Activated B cell treated with CpG ODN at 0.5 μM for 24 hours (primary cell): ENCODE data around the gene LRAT. TPM values are rescaled to one million over a fixed set of nuclear protein-coding genes. Genes with fewer than 3 reads are reported as not detected.

Source experiments
- ATAC-seq: fragments of 200-7000 bp; cut with Tn5 transposase; one replicate; pipeline ENCODE4 v1.10.0; 2021; ENCODE audit warnings: low read depth, mild to moderate bottlenecking, moderate library complexity
- CTCF ChIA-PET: fragments of 350-600 bp; sonication (Branson Sonifier 250); formaldehyde crosslinking; loops from one replicate; lab custom pipeline; 2021; ENCODE audit warnings: antibody characterized with exemption; lab: Charles Lee
- POLR2A ChIA-PET: fragments of 350-600 bp; sonication (Branson Sonifier 250); formaldehyde crosslinking; loops from one replicate; lab custom pipeline; 2021; ENCODE audit warnings: antibody characterized with exemption; lab: Charles Lee
- DNase-seq: peaks from one replicate; pipeline ENCODE4 v3.0.0; 2022
- H3K27ac Mint-ChIP-seq: one replicate; pipeline ENCODE4 v1.8.0; 2020; ENCODE audit warnings: mixed read lengths
- H3K27me3 Mint-ChIP-seq: one replicate; pipeline ENCODE4 v1.8.0; 2021; ENCODE audit warnings: mixed read lengths
- H3K36me3 Mint-ChIP-seq: one replicate; pipeline ENCODE4 v1.8.0; 2021; ENCODE audit warnings: low read depth, mixed read lengths
- H3K4me1 Mint-ChIP-seq: one replicate; pipeline ENCODE4 v1.8.0; 2021; ENCODE audit warnings: mixed read lengths
- H3K4me3 Mint-ChIP-seq: one replicate; pipeline ENCODE4 v1.8.0; 2020; ENCODE audit warnings: mild to moderate bottlenecking, mixed read lengths
- H3K9me3 Mint-ChIP-seq: one replicate; pipeline ENCODE4 v1.8.0; 2020; ENCODE audit warnings: mixed read lengths
- intact Hi-C: fragments of 100-400 bp; cut with micrococcal nuclease; formaldehyde crosslinking; loops from one replicate; pipeline ENCODE4 v1.15.1; 2024
- total RNA-seq: library from RNA; stranded (reverse); gene quantifications from 2 replicates; pipeline ENCODE4 v1.2.3, GENCODE V29; 2022
- TF ChIP-seq, protein P1 (sequence below): fragments of 200-600 bp; IDR thresholded peaks from one replicate; pipeline ENCODE4 v1.8.0; 2022; ENCODE audit warnings: antibody characterized with exemption, mild to moderate bottlenecking

The LRAT gene
- total RNA-seq, 1 donor from 2014 or later: not detected

DNA sequence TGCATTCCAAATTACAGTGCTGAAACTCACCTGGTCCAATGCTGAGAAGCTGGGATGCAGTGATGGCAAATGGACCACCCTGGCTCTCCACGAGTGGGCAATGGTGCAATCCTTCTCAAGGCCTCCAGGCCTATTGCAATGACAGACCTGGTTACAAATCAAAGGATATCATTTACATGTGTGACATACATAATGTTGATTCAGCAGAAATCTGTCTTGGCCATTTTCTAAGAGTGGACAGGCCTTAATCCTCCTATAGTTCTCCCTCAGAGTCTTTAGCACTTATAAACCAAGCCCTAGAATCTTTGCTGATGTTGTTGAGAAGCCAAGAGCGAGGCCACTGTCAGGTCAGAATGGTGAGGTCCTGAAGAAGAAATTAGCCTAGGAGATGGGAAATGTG, 17.1 kb downstream of the LRAT start:
- ChIA-PET POLR2A (no interaction called here), CTCF (no interaction called here)
- ATAC-seq (no peak), DNase-seq (no peak)
- H3K4me1 Mint-ChIP-seq: no peaks in the 10 kb centered on the region
- TF ChIP-seq, protein P1, sequence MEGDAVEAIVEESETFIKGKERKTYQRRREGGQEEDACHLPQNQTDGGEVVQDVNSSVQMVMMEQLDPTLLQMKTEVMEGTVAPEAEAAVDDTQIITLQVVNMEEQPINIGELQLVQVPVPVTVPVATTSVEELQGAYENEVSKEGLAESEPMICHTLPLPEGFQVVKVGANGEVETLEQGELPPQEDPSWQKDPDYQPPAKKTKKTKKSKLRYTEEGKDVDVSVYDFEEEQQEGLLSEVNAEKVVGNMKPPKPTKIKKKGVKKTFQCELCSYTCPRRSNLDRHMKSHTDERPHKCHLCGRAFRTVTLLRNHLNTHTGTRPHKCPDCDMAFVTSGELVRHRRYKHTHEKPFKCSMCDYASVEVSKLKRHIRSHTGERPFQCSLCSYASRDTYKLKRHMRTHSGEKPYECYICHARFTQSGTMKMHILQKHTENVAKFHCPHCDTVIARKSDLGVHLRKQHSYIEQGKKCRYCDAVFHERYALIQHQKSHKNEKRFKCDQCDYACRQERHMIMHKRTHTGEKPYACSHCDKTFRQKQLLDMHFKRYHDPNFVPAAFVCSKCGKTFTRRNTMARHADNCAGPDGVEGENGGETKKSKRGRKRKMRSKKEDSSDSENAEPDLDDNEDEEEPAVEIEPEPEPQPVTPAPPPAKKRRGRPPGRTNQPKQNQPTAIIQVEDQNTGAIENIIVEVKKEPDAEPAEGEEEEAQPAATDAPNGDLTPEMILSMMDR: no peak
- H3K9me3 Mint-ChIP-seq: no peaks in the 10 kb centered on the region
- intact Hi-C loops: no loop called here
- H3K27me3 Mint-ChIP-seq: peaks cover 3% of the 10 kb centered on the region
- H3K36me3 Mint-ChIP-seq: no peaks in the 10 kb centered on the region
- H3K4me3 Mint-ChIP-seq: no peak overlapping the region
- H3K27ac Mint-ChIP-seq: no peak overlapping the region

DNA sequence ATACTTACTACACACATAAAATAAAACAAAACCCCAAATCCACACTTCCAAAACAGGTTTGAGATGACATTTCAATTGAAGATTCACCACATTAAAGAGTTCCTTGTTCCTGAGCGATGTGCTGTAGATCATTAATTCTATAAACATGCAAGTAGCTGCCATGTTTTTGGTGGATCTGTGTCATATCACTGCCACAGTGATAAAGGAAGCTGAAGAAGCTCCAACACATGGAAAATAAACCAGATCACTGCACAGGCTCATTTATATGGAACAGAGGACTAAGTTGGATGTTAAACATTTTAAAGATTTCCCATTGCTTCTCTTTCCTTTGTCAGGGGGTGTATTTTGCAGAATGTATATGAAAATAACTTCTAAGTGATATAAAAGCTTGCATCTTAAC, 34.5 kb downstream of the LRAT start:
- no peaks in the 10 kb centered on the region for H3K36me3 Mint-ChIP-seq
- CTCF ChIA-PET: no interaction called here
- no peaks in the 10 kb centered on the region for H3K9me3 Mint-ChIP-seq
- no peak overlapping the region for H3K27ac Mint-ChIP-seq
- TF ChIP-seq, protein P1: no peak
- no peak overlapping the region for H3K4me3 Mint-ChIP-seq
- DNase-seq (no peak), ATAC-seq (no peak)
- POLR2A ChIA-PET: no interaction called here
- H3K4me1 Mint-ChIP-seq: no peaks in the 10 kb centered on the region
- peaks cover 9% of the 10 kb centered on the region for H3K27me3 Mint-ChIP-seq
- intact Hi-C loops: loop anchor here (5.0 kb wide), 1 partner anchor 216 kb away; the partner anchor contains the start of gene FGB

DNA sequence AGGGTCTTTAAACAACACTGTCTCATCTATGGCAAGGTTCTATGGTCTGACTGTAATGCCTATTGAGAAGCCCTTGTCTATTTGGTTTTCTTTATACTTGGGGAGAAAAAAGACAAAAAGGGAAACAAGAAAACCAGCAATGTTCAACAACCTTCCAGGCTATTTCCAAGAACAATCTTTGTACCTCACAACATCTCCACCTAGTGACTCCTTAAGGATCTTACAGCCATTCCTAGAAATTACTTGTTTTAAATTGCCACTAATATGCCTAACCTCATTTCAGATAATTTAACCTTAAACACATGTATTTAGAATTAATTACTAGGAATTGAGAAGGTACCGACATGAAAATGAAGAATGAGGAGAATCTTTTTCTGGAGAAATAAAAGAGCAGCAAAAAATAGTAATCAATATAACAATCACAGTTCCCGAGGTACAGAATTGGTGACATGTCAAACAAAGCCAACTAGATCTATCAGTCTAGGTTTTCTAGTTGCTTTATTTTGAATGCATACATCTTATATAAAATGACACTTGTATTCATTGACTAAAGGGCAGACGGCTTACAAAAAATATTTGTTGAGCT, 35.7 kb downstream of the LRAT start:
- POLR2A ChIA-PET: no interaction called here
- Mint-ChIP-seq H3K27ac (no peak overlapping the region), H3K27me3 (peaks cover 9% of the 10 kb centered on the region), H3K9me3 (no peaks in the 10 kb centered on the region), H3K4me1 (no peaks in the 10 kb centered on the region), H3K4me3 (no peak overlapping the region), H3K36me3 (no peaks in the 10 kb centered on the region)
- CTCF ChIA-PET: no interaction called here
- intact Hi-C loops: loop anchor here (5.0 kb wide), 1 partner anchor 217 kb away; the partner anchor contains the start of gene FGB
- TF ChIP-seq, protein P1: no peak
- no peak for ATAC-seq
- DNase-seq: no peak

DNA sequence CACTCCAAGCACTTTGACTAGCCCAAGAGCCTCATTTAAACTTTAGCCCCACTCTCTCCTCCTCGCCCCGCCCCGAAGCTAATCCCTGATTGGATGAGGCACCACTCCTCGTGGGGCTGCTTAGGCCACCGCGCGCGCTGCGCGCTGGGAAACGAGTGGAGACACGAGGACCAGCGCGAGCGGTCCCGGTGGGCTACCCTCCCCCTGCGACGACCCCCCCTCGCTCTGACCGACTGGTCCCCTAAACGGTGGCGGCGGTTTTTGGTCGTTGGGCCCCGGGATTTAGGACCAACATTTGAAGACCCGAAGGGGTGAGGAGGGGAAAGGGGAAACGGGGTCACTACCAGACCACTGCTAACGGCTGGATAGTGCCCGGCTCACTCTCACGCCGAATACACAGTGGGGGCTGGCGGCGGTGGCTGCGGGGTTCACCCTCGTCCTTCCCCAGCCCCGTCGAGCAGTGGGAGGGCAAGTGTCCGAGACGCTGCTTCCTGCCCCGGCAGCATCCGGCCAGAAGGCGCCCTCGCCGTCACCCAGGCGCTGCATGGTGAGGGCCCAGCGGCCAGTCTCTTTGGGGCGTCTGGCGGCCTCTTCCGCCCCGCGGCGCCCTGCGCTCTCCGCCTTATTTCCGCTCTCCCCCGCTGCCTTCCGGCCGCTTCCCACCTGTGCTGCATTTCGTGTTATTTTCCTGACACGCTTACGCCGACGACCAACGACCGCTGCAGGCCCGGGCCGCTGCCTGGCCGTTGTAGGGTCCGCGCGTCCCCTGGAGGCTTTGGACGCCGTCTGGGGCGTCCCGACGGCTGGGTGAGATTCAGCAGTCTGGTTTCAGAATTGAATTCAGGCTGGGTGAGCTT, 37.6 kb downstream of the LRAT start, which contains the start of gene RBM46:
RBM46 (plus strand) TSS at position 147 of the 857 bp plus-strand sequence. CDS start 15,481 bp downstream, outside the sequence.
- Mint-ChIP-seq H3K9me3 (no peaks in the 10 kb centered on the region), H3K4me1 (no peaks in the 10 kb centered on the region), H3K36me3 (no peaks in the 10 kb centered on the region), H3K27ac (no peak within 1 kb of the TSS), H3K4me3 (no peak within 1 kb of the TSS), H3K27me3 (peaks cover 7% of the 10 kb centered on the region)
- DNase-seq (no peak), ATAC-seq (no peak)
- ChIA-PET POLR2A (no interaction called here), CTCF (no interaction called here)
- TF ChIP-seq, protein P1: no peak
- intact Hi-C loops: no loop called here

DNA sequence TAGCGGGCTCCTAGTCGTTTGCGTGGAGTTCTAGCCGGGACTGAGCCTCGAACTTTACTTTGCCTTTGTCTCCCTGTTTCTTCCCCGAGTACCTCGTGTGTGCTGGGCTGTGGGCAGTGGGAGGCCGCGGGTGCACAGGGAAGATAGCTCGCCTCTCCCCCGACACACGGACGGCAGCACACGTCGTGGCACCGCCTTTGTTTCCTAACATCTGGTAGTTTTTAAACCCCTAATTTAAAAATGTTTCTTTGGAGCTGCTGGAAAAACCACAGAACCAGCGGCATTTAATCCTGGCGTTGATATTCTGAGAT, 38.1 kb downstream of the LRAT start:
- Mint-ChIP-seq H3K36me3 (no peaks in the 10 kb centered on the region), H3K4me1 (no peaks in the 10 kb centered on the region), H3K27ac (no peak overlapping the region), H3K4me3 (no peak overlapping the region), H3K9me3 (no peaks in the 10 kb centered on the region), H3K27me3 (peaks cover 6% of the 10 kb centered on the region)
- TF ChIP-seq, protein P1: no peak
- ATAC-seq (no peak), DNase-seq (no peak)
- CTCF ChIA-PET: no interaction called here
- intact Hi-C loops: no loop called here
- POLR2A ChIA-PET: no interaction called here
